ENCODE data around the gene FIZ1.

Gene FIZ1

GRCh38 chr19:55613930-55614710 is 14.8 kb upstream of the FIZ1 start:
- no peak for TF ChIP-seq ZNF384 (IDR thresholded peaks at IDR 0.05)
- no peak for TF ChIP-seq SP1 (IDR thresholded peaks at IDR 0.05)
- no peak for TF ChIP-seq TARDBP (IDR thresholded peaks at IDR 0.05)
- no peak for DNase-seq (ENCODE audit: extremely low spot score)
- POLR2A ChIA-PET = no interaction called here
- CTCF ChIA-PET = no interaction called here

GRCh38 chr19:55613396-55613795 is 14.1 kb upstream of the FIZ1 start:
- ChIA-PET CTCF (no interaction called here), POLR2A (interaction anchor here (1.3 kb wide), 1 partner anchor 14 kb away, joined by 3 read pairs; the partner anchor contains the start of gene FIZ1)

GRCh38 chr19:55611983-55612645 is 12.8 kb upstream of the FIZ1 start:
- CTCF ChIA-PET = interaction anchor here (0.5 kb wide), 1 partner anchor 105 kb away, joined by 3 read pairs; no protein-coding TSS in a partner anchor
- TF ChIP-seq LEF1 (IDR thresholded peaks at IDR 0.05; ENCODE audit: borderline replicate concordance) (no peak), SUZ12 (IDR thresholded peaks at IDR 0.05) (no peak), PKNOX1 (IDR thresholded peaks at IDR 0.05) (no peak), NFRKB (IDR thresholded peaks at IDR 0.05) (no peak)
- POLR2A ChIA-PET = interaction anchor here (1.3 to 1.4 kb wide), 2 partner anchors 12 to 13 kb away, joined by 3 to 10 read pairs; partner anchors contain the start of genes FIZ1 and ZNF784
- DNase-seq (ENCODE audit: extremely low spot score) = no peak

More at GRCh38 chr19:55613396-55613795, 14.1 kb upstream of the FIZ1 start:
- TF ChIP-seq FOXK2 (IDR thresholded peaks at IDR 0.05) (no peak), HDGF (IDR thresholded peaks at IDR 0.05; ENCODE audit: borderline replicate concordance) (no peak), ARNT (IDR thresholded peaks at IDR 0.05) (no peak), TARDBP (IDR thresholded peaks at IDR 0.05) (no peak)
- no peak for DNase-seq (ENCODE audit: extremely low spot score)

GRCh38 chr19:55611300-55611982 is 12.1 kb upstream of the FIZ1 start:
- ChIA-PET CTCF (interaction anchor here (0.5 kb wide), 1 partner anchor 104 kb away, joined by 3 read pairs; no protein-coding TSS in a partner anchor), POLR2A (interaction anchor here (1.4 kb wide), 1 partner anchor 13 kb away, joined by 10 read pairs; the partner anchor contains the start of gene ZNF784)
- TF ChIP-seq TARDBP (IDR thresholded peaks at IDR 0.05) (no peak), FOXA1 (IDR thresholded peaks at IDR 0.05) (no peak)
- DNase-seq (ENCODE audit: extremely low spot score) = no peak

GRCh38 chr19:55609326-55609725 is 10.0 kb upstream of the FIZ1 start:
- ChIA-PET CTCF (interaction anchor here (0.6 kb wide), 1 partner anchor 16 kb away, joined by 3 read pairs; no protein-coding TSS in a partner anchor), POLR2A (interaction anchor here (1.0 to 1.2 kb wide), 2 partner anchors 10 to 15 kb away, joined by 3 to 4 read pairs; partner anchors contain the start of genes FIZ1 and ZNF784)
- DNase-seq (ENCODE audit: extremely low spot score) = no peak
- TF ChIP-seq SUZ12 (IDR thresholded peaks at IDR 0.05) (no peak), FOXA1 (IDR thresholded peaks at IDR 0.05) (no peak), BHLHE40 (IDR thresholded peaks at IDR 0.05; ENCODE audit: borderline replicate concordance) (no peak), NFRKB (IDR thresholded peaks at IDR 0.05) (no peak), PKNOX1 (IDR thresholded peaks at IDR 0.05) (no peak), ZNF384 (IDR thresholded peaks at IDR 0.05) (no peak), FOXM1 (IDR thresholded peaks at IDR 0.05; ENCODE audit: borderline replicate concordance) (no peak), LEF1 (IDR thresholded peaks at IDR 0.05; ENCODE audit: borderline replicate concordance) (no peak), HDGF (IDR thresholded peaks at IDR 0.05; ENCODE audit: borderline replicate concordance) (no peak), L3MBTL2 (conservative IDR thresholded peaks at IDR 0.05) (no peak), ARNT (IDR thresholded peaks at IDR 0.05) (no peak), CTBP1 (IDR thresholded peaks at IDR 0.05; ENCODE audit: borderline replicate concordance) (no peak), FOXK2 (IDR thresholded peaks at IDR 0.05) (no peak)

GRCh38 chr19:55606817-55607216 is 7.5 kb upstream of the FIZ1 start:
- ChIA-PET POLR2A (interaction anchor here (0.6 to 3.2 kb wide), 7 partner anchors 12 to 90 kb away, joined by 3 to 24 read pairs (median 3); partner anchors contain the start of gene ZNF784), CTCF (interaction anchor here (0.6 to 2.8 kb wide), 8 partner anchors 11 to 139 kb away, joined by 3 to 9 read pairs (median 4); partner anchors contain the start of gene ZNF784)
- TF ChIP-seq HDGF (IDR thresholded peaks at IDR 0.05; ENCODE audit: borderline replicate concordance) (no peak), SUZ12 (IDR thresholded peaks at IDR 0.05) (no peak), ELF4 (IDR thresholded peaks at IDR 0.05) (no peak), CTBP1 (IDR thresholded peaks at IDR 0.05; ENCODE audit: borderline replicate concordance) (no peak), ARNT (IDR thresholded peaks at IDR 0.05) (no peak), BHLHE40 (IDR thresholded peaks at IDR 0.05; ENCODE audit: borderline replicate concordance) (no peak), PKNOX1 (IDR thresholded peaks at IDR 0.05) (no peak), NFRKB (IDR thresholded peaks at IDR 0.05) (no peak), FOXA1 (IDR thresholded peaks at IDR 0.05) (no peak), FOXK2 (IDR thresholded peaks at IDR 0.05) (no peak), SP1 (IDR thresholded peaks at IDR 0.05) (no peak), LEF1 (IDR thresholded peaks at IDR 0.05; ENCODE audit: borderline replicate concordance) (no peak), ZNF384 (IDR thresholded peaks at IDR 0.05) (no peak), FOXM1 (IDR thresholded peaks at IDR 0.05; ENCODE audit: borderline replicate concordance) (no peak), TARDBP (IDR thresholded peaks at IDR 0.05) (no peak), L3MBTL2 (conservative IDR thresholded peaks at IDR 0.05) (no peak)
- DNase-seq (ENCODE audit: extremely low spot score) = no peak

Measured in HEK293T (cell line).